CD4-positive, alpha-beta T cell treated with Interleukin-15 for 4 hours (primary cell): ENCODE results near the gene ABHD5.

ENCODE experiments used
- DNase-seq: peaks from one replicate; pipeline ENCODE4 v3.0.0-alpha.2; 2020; ENCODE audit warnings: low spot score

The ABHD5 gene

DNA sequence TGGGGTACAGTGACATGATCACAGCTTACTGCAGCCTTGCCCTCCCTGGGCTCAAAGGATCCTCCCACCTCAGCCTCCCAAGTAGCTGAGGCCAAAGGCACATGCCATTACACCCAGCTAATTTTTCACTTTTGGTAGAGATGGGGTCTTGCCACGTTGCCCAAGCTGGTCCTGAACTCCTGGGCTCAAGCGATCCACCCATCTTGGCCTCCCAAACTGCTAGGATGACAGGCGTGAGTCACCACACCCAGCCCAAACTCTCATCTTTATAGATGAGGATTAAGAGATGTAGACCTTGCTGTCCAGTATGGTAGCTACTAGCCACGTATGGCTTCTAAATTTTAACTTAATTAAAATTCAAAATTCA, 4.4 kb upstream of the ABHD5 start:
- DNase-seq, result no peak

- no peak for DNase-seq
Observed at GRCh38 chr3:43686700-43687498, 3.8 kb upstream of the ABHD5 start.

- no peak for DNase-seq
Observed at GRCh38 chr3:43687499-43687811, 3.3 kb upstream of the ABHD5 start.

DNA sequence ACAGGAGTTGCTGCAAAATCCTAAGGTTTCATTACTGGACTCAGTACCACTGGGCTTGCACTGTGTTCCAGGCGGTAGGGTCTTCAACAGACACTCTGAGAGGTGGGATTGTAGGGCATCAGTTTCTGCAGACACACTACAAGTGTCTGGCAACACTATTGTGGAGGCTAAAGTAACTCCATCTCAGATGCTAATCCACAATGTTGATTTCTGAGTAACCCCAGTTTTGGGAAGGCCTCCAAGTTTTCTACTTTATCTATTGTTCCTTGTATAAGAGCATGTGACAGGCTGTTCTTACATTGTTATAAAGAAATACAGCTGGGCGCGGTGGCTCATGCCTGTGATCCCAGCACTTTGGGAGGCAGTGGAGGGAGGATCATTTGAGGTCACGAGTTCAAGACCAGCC, 2.5 kb upstream of the ABHD5 start:
- DNase-seq, result no peak

DNA sequence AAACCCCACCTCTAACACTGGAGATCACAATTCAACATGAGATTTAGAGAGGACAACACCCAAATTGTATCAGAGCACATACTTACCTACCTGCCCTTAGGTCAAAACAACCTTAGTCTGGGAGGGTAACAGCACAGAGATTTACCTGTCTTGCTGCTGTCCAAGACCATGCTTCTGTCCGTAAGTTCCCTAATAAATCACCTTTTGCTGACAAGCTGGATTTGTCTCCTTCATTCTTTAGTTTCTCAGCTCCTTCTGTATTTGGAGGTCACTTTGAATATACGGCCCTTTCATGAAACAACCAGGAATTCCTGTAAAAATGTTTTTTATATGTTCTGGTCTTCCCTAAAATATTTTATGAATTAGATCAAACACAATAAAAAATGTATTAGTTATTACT, 1.6 kb upstream of the ABHD5 start:
- DNase-seq, result no peak

GRCh38 chr3:43689766-43690399, 855 bp upstream of the ABHD5 start:
- peak; percentile 9 for DNase-seq

- peak; percentile 24 for DNase-seq
Observed at GRCh38 chr3:43691120-43691995, 620 bp downstream of the ABHD5 start.

- no peak for DNase-seq
Observed at GRCh38 chr3:43692085-43692855, 1.5 kb downstream of the ABHD5 start.

GRCh38 chr3:43692971-43693370, 2.2 kb downstream of the ABHD5 start:
- DNase-seq, result no peak

DNA sequence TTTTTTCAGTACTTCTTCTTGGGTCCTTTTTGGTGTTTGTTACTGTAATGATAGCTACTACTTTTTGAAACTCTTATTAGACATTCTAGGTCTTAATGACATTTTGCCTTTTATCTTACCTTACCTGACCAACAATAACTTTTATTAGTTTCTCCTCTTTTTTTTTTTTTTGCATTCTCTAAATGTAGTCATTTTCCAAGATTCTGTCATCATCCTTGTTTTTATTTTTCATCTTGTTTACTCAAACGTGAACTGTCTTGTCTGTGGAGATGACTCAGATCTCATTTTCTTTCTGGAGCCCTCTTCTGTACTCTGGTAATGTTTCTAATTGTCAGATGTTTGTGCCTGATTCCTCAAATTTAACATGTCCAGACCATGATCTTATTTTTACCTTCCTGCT, 2.9 kb downstream of the ABHD5 start:
- no peak for DNase-seq

DNA sequence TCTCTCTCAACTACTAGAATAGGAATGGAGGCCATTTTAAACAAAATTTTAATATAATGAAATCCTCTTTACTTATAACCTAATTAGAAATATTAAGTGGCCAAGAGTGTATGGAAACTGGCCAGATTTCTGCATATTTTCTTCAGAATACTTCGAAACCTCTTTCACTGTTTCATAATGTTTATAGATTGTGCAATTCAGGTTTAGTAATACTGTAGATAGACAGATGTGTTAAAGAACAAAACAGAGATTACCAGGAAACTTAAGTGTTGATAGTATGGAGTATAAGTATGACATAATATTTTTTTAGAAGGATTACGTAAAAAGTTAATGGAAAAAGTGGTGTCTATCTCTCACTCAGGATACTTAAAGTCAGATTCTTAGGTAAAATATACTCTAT, 4.7 kb downstream of the ABHD5 start:
- DNase-seq, result no peak

DNA sequence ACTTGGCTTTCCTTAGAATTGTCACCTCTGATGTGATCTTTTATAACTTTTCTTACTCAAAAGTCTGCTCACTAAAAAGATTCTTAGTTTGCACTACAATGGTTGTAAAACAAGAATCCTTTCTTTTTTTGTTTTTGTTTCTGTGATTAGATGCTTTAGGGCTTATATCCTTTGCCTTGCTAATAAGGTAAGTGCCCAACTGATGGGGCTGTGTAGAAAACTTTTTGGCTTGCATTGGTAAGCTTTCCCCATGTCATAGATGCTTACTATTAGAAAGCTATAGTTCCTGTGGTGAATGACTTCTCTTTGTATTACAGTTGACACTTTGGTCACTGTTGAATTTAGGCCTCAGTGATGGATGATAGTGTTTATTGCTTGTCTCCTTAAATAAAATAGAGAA, 5.1 kb downstream of the ABHD5 start:
- no peak for DNase-seq

- DNase-seq, result no peak
Observed at GRCh38 chr3:43696441-43696840, 5.7 kb downstream of the ABHD5 start.

DNA sequence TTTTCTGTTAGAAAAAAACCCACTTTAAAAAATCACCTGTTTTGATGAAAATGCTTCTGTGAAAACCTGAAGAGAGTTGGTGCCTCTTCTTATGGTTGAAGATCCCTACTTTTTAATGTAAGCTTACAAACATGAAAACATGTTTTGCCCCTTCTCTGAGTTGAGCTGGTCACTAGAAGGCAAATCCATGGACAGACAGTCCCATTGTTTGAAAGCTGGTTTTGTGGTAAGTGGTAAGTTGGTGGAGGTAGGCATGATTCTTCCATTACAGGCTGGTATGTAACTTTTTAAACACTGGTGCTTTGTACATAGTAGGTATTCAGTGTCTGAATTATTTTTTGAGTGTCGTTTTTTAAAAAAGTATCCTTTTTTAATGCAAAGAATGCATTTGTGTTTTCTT, 6.1 kb downstream of the ABHD5 start:
- DNase-seq, result no peak

DNA sequence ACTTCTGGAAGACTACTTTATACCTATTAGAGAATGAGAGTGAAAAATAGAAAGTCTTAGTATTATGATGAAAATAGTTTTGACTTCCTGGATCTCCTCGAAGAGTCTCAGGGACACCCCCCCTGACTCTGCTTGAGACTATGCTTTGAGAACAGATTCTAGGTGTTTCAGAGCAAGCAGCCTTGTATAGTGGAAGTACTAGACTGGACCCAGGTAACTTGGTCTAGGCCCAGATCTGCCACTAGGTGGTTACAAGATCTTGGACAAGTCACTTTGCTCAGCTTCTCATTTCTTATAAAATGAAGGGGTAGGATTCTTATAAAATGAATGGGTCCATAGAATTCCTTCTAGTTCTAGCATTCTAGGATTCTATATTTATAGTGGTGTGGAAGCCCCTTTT, 9.1 kb downstream of the ABHD5 start:
- no peak for DNase-seq

- no peak for DNase-seq
Observed at GRCh38 chr3:43704697-43705096, 14.0 kb downstream of the ABHD5 start.

DNA sequence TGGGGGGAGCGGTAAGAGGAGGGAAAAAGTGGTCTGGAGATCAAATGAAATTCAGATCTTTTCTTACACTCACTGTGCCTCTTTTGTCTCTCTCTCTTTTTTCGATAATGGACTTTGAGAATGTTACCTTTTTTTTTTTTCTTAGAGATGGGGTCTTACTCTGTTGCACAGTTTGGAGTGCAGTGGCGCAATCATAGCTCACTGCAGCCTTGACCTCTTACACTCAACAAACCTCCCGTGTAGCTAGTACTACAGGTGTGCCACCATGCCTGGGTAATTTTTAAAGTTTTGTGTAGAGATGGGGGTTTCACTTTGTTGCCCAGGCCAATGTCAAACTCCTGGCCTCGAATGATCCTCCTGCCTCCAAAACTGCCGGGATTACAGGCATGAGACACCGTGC, 15.6 kb downstream of the ABHD5 start:
- no peak for DNase-seq

GRCh38 chr3:43707266-43707665, 16.5 kb downstream of the ABHD5 start:
- no peak for DNase-seq

- no peak for DNase-seq
Observed at GRCh38 chr3:43707998-43708397, 17.3 kb downstream of the ABHD5 start.

DNA sequence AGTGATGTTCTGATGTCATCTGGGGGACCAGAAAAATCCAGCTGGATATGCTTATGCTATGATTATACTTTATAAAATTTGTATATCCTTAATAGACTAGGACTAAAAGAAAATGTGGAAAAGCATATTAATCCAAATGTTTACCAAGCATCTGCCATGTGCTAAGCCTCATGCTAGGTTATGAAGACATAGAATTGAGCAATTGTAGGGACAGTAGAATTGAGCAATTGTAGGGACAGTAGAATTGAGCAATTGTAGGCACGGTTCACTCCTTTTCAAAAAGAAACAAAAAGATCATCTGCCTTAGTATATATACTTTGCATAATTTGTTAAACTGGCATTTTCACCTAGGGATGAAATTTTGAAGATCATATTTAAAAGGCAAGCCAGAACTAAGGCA, 18.3 kb downstream of the ABHD5 start:
- no peak for DNase-seq

DNA sequence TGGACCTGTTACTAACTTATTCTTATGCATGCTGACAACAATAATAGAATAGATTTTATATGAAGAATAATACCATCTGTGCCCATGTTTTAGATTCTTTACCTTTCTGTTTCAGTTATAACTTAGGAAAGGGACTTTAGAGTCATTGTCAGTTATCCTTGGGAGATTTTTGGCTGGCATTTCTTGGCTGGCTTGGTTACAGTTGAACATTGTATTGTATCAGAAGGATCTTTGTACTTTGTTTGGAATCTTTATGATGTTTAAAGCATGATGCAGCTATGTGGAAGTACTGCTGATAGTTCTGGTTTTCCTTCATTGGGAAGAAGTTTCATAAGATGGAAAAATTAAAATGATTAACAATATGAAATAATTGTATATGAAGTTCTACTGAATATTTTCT, 19.9 kb downstream of the ABHD5 start:
- no peak for DNase-seq

- no peak for DNase-seq
Observed at GRCh38 chr3:43718296-43718695, 27.6 kb downstream of the ABHD5 start.
